NCI-H128 (cell line): ENCODE results near the gene AFF4.

Experiments
- DNase-seq: peaks from one replicate; lab custom pipeline; 2025; ENCODE audit not compliant: unreplicated experiment; lab: John Stamatoyannopoulos, UW

Gene AFF4

DNA sequence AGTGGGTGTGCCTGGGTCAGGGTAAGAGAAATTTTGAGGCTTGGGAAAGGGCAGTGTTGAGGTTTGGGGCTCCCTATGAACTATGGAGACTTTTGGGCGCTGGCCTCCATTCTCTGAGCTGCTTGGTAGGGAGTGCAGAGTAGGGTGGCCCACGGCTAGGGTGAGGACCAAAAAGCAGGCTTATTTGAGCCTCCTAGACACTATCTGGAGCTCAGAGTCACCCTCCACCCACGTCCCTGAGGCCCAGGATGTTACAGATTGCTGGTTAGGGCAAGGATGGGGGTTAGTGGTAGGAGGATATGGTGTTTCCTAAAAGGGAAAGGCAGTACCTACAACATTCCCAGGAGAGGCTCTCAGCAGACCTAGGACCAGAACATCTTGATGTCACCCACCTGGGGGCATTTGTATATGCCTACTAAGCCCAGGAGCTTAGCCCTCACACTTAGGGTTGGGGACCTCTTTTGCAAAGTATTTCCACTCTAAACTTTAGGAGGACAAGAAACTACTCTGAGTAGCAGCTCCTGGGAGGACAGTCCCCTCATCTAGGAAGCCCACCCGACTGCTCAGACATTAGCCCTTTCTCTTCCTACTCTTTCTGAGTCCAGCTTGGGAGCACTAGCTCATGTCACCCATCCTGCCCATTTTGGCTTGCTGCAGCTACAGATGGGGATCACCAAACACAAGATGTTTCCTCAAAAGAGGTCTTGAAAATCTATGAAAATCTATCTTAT, 135.3 kb downstream of the AFF4 start:
- no peak for DNase-seq

- DNase-seq, result no peak
These were observed 136.9 kb downstream of the AFF4 start for GRCh38 chr5:132826424-132827082.

DNA sequence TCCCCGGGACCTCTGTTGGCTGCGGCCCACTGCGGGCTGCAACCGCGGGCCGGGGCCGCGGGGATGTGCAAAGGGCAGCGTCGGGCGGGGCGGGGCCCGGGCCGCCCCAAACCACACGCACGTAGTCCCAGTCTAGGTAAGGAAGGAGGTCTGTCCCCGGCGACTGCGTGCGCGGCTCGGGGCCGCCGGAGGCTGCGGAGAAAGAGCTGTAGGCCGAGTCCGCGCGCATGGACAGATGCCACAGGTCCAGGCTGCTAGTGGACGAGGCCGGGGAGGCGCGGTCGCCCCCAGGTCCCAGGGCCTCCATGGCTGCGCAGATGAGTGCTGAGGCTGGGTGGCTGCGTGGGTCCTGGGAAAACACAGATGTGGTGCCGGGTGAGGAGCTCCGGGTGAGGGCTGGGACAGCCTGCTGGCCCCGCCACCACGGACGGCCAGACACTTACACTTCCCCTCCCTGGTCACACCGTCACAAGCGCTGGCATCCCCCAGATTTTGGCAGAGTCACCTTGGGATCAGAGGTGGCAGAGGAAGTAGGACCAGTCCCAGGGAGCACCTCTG, 137.5 kb downstream of the AFF4 start:
- DNase-seq, result no peak
